Hepatic stellate cell (primary cell): ENCODE results near the gene ASS1.

Source experiments
- DNase-seq: peaks from one replicate; pipeline ENCODE4 v3.0.0; 2011; ENCODE audit warnings: low spot score

ASS1 gene

GRCh38 chr9:130498298-130498917 lies 53.6 kb downstream of the ASS1 start:
- DNase-seq = no peak

DNA sequence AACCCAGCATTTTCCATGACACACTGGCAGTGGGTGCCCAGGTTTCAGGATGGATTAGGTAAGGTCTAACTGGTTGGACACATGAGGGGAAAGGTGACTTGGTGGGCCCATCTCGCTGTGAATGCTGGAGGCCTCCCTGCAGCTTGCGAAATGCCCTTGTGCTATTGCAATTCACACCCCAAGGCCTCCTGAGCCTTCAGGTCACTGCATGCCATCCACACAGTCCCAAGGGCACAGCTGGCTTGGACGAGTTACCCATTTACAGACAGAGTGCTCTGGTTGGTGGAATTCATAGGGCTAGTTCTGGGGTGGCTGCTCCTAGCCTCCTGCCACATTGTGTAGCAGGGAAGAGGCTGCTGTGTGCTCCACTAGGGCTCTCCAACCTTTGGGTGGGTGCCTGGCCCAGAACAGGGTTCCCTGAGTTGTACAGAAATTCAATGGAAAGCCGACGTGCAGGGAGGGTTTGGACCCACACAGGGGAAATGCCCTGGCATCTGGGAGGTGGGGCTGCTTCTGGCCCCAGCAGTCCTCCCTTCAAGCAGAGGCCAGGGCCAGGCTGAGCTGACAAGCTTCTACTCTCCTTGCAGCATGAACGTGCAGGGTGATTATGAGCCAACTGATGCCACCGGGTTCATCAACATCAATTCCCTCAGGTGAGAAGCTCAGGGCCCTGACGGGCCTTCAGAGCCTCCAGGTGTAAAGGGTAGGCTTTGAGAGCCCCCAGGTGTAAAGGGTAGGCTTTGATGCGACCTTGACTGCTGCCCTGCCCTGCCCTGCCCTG lies 54.3 kb downstream of the ASS1 start:
- no peak for DNase-seq

DNA sequence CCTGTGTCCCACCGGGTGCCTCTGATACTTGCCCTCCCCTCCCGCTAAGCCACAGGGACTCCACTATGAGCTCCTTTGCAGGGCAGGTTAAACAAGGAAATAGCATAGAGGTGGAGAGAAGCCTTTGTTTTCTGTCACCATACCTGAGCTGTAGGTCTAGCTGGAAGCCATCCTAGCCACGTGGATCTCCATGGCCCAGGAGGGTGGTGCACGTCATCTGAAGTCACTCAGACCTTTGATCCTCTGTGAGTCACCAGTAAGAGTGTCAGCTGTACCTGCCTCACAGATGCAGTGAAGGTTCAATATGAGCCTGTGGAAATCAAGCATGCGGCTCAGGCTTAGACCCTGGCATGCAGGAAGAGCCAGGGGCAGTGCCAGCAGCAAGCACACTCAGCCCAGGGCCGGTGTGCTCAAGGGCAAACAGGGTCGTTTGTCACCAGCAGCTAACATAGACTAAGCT lies 55.1 kb downstream of the ASS1 start:
- no peak for DNase-seq

GRCh38 chr9:130500340-130501180 lies 55.8 kb downstream of the ASS1 start:
- DNase-seq = no peak

- DNase-seq = no peak
These were observed 56.9 kb downstream of the ASS1 start for GRCh38 chr9:130501639-130502038.

GRCh38 chr9:130508218-130508617 lies 63.5 kb downstream of the ASS1 start:
- no peak for DNase-seq

DNA sequence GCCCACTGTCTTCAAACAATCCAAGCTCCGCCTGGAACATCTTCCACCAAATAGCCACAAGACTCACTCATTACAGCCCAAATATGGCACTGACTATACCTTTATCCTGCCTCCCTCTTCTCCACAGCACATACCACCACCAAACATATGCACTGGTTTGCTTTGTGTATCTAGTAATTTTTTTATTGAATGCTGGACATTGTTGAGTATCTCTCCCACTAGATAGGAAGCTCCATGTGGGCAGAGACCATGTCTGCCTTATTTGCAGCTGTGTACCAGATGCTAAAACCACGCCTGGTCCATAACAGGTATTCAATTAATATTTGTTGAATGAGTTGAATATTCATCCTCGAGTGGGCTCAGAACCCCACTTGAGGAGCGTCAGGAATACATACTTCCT lies 67.4 kb downstream of the ASS1 start:
- no peak for DNase-seq

DNA sequence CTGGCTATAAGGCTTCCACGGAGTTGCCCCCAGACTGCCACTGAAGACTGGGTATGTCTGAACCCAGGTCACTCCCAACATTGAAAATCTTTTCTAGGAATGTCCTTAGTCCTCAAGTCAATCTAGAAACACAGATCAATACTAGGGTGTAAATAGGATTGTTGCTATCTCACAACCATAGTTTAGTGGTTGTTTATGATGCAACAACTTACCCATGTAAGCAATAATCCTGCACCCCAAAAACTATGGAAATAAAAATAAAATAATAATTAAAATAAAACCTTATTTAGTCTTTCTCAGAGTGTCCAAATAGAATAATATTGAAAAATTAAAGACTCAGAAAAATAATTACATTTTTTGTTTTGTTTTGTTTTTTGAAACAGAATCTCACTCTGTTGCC lies 68.3 kb downstream of the ASS1 start:
- no peak for DNase-seq

GRCh38 chr9:130518233-130518632 lies 73.5 kb downstream of the ASS1 start:
- DNase-seq = no peak

DNA sequence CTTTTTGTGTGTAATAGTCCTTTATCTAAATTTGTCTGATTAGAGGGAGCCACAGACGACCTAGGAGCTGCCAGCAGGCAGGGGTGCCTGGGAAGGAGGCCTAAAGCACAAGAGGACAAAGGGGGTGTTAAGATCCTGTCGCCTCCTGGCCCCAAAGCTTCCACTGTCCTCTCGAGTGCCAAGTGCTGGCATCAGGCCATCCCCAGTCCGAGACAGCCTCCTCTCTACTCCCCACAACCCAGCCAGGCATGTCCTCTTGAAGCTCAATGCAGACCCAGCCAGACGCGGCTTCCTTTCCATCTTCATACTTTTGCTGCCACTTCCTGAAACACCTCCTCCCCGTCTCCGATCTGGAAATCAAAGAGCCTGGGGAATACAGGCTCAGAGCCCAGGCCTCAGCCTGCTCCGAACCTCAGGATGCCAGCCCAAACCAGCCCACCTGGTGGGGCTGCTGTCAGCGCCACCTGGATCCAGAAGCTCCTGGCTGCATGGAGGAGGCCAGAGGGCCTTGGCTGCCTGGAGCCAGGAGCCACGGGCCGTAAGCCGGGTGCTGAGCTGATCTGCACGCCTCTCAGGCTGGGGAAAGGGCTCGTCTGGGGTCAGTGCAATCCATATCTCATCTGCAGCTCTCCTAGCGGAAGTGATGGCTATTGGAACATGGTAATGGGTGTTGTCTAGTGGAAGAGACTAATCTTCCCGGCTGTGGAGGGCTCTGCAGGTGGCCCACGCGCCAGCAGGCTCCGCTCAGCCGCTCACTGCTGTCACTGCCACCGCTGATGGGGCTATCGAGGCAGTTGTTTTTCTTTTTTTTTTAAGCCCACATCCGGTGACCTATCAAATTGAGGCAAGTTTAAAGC lies 74.4 kb downstream of the ASS1 start:
- DNase-seq = no peak

DNA sequence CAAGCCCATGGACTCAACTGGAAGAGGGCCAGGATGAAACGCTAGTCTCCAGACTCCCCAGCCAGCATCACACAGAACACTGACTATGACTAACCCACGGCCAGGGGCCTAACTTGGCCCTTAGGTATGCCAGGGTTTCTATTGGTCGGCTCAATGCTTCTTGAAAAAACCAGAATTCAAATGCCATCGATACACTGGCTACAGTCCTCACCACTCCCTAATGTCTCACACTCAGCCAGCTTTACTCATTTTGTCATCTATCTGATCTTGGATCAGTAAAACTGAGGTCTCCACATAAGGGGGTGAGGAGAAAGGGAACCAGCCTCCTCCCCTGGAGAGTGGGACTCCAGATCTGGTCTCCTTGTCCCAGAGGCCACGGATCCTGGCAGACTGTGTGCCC lies 75.2 kb downstream of the ASS1 start:
- no peak for DNase-seq

DNA sequence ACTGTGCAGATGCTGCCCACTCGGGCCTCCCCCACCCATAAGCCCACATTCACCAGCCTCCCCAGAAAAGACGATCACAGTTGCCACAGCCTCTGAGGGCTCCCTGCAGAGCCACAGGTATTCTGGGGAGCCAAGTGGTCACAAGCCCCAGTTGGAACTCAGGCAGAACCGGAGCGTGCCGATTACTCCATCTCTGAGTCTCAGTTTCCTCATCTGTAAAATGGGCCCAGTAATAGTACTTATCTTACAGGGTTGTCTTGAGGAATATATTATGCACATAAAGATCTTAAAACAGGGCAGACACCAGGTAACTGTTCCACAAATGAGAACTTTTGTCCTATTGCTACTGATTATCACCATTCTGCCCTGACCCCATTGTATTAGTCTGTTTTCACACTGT lies 77.0 kb downstream of the ASS1 start:
- no peak for DNase-seq

DNA sequence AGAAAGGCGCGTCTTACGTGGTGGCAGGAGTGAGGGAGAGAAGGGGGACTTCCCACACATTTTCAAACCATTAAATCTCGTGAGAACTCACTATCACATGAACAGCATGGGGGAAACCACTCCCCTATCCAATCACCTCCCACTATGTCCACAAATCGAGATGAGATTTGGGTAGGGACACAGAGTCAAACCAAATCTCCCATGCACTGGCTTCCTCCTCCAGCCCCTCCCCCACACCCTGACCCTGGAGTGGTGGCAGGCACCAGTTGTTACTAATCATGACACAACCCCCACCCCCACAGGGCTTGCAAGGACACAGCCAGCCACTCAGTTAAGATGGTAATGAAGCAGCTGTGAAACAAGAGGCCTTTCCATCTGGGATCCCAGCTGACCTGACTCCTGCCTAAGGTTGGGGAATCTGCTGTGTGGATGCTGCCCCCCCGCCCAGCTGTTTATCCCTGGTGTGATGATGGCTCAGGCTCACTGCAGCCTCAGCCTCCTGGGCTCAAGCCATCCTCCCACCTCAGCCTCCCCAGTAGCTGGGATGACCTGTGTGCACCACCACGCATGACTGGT lies 77.6 kb downstream of the ASS1 start:
- no peak for DNase-seq

- no peak for DNase-seq
These were observed 79.2 kb downstream of the ASS1 start for GRCh38 chr9:130523921-130524320.

DNA sequence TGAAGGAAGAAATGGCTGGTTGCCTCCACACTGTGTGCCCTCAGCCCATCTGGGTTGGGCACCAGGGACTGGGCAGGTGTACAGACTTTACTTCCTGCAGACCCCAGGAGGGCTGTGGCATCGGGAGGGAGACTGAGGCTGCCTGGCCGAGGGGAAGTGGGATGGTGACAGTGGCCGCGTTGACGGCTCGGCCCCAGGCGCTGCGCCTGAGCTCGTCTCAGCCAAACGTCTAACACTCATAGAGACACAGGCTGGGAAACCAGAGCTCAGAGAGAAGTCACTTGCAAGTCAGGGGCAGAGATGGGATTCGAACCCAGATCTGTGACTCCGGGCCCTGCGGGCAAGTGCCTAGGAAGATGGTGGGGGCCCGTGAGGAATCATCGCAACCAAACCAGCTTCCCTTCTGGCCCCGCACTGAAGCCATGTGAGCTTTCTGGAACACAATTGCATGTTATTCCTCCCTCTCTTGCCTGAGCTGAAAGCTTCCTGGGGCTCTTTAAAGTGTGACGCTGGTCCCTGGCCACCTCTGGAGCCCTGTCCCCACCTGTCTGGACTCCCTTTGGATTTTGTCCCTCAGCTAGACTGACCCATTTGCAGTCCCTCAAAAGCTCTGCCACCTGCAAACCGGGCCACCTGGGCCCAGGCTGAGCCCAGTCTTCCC lies 81.6 kb downstream of the ASS1 start:
- DNase-seq = no peak

DNA sequence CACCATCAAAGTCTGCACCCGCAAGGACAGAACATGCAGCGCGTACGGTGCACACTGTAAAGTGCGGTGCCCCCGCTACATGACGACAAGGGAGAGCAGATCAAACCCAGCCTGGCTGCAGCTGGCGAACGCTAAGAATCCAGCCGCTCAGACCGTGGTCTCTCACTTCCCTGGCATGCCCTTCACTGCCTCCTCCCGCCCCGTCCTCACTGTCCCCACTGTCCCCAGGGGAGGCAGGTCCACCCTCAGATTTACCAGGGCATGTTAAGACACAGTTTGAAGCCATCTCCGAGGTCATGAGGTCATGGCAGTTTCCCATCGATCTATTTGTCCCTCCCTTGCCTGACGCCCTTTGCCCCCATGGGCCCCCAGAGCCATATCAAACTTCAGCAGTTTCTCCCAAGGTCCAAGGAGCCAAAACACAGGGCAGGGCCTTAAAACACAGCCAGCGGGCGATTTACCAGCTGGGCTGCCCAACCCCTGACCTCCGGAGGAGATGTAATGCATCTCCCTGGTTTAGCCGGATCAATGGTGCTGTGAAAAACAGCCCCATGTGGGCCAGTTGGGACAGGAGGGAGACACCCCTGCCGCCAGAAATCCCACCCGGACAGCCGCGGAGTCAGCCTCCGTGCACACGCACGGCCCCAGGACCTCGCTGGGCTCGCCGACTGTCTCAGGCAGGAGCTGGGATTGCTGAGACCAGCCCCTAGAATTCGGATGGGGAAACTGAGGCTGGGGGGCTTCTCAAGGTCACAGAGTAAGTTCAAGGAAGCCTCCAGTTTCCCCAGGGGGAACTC lies 82.3 kb downstream of the ASS1 start:
- no peak for DNase-seq

- DNase-seq = no peak
These were observed 83.0 kb downstream of the ASS1 start for GRCh38 chr9:130527651-130528310.

DNA sequence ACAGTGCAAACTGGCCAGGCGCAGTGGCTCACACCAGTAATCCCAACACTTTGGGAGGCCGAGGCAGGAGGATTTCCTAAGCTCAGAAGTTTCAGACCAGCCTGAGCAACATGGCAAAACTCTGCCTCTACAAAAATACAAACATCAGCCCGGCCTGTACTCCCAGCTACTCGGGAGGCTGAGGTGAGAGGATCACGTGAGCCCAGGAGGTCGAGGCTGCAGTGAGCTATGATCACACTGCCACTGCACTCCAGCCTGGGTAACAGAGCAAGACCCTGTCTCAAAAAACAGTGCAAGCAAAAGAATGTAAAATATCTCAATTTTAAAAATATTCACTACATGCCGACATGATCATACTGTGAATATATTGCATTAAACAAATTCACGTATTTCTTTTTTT lies 83.9 kb downstream of the ASS1 start:
- DNase-seq = no peak

- no peak for DNase-seq
These were observed 86.2 kb downstream of the ASS1 start for GRCh38 chr9:130530938-130531337.

DNA sequence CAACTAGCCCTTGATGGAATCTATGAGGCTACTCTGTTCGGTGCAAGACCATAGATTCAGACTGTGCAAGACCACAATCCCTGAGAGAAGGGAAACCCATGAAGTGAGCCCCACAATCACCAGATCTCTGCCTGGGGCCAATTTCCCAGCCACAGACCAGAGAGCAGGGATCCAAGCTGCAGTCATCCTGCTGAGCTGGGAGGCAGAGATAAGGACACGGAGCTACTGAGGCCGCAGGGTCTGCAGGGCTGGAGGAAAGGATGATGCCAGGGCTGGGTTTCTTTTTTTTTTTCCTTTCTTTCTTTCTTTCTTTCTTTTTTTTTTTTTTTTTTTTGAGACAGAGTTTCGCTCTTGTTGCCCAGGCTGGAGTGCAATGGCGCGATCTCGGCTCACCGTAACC lies 86.9 kb downstream of the ASS1 start:
- DNase-seq = no peak
